ENCODE data around the gene METTL16. TPM values are rescaled to one million over a fixed set of nuclear protein-coding genes. Genes with fewer than 3 reads are reported as not detected.

The METTL16 gene
- total and polyA plus RNA-seq, 7 donors: 6.5 to 33.2 (median 18.3) TPM

GRCh38 chr17:2484876-2485275 lies 26.8 kb downstream of the METTL16 start:
- Histone ChIP-seq H3K4me3 (no peak overlapping the region), H3K9me3 (no peaks in the 10 kb centered on the region), H3K27me3 (no peaks in the 10 kb centered on the region), H3K4me1 (peaks cover 0 to 40% (median 32%) of the 10 kb centered on the region in 4 donors), H3K27ac (no peak overlapping the region), H3K36me3 (no peaks in the 10 kb centered on the region)
- TF ChIP-seq POLR2A (IDR thresholded peaks at IDR 0.05) (no peak), CTCF (IDR thresholded peaks at IDR 0.05) (no peak), POLR2AphosphoS5 (IDR thresholded peaks at IDR 0.05) (no peak), EP300 (IDR thresholded peaks at IDR 0.05) (no peak)
- no peak for DNase-seq
- intact Hi-C loops (cut with DNase I): loop anchor here (10.0 kb wide), 1 partner anchor 200 kb away; no protein-coding TSS in a partner anchor
- 95 to 97% methylated on average over 8 of the region's 8 CpGs for WGBS, 2 donors

- H3K27me3 ChIP-seq: no peaks in the 10 kb centered on the region
- H3K4me1 ChIP-seq: peaks cover 0 to 37% (median 29%) of the 10 kb centered on the region in 4 donors
- no peaks in the 10 kb centered on the region for H3K9me3 ChIP-seq
- H3K36me3 ChIP-seq: no peaks in the 10 kb centered on the region
- TF ChIP-seq EP300 (IDR thresholded peaks at IDR 0.05) (no peak), POLR2A (IDR thresholded peaks at IDR 0.05) (no peak), CTCF (IDR thresholded peaks at IDR 0.05) (no peak), POLR2AphosphoS5 (IDR thresholded peaks at IDR 0.05) (no peak)
- no peak overlapping the region for H3K27ac ChIP-seq
- intact Hi-C loops (cut with DNase I): loop anchor here (10.0 kb wide), 1 partner anchor 202 kb away; no protein-coding TSS in a partner anchor
- no peak overlapping the region for H3K4me3 ChIP-seq
- 77 to 85% methylated on average over 1 of the region's 1 CpG for WGBS, 2 donors
- DNase-seq: no peak
These were observed 28.6 kb downstream of the METTL16 start for GRCh38 chr17:2483084-2483483.

GRCh38 chr17:2482218-2482617 lies 29.5 kb downstream of the METTL16 start:
- DNase-seq: no peak

GRCh38 chr17:2481760-2482159 lies 29.9 kb downstream of the METTL16 start:
- WGBS, 2 donors: 45 to 48% methylated on average over 2 of the region's 2 CpGs
- Histone ChIP-seq H3K27ac (no peak overlapping the region), H3K9me3 (no peaks in the 10 kb centered on the region), H3K36me3 (peaks cover 0 to 12% (median 4%) of the 10 kb centered on the region in 4 donors), H3K4me1 (peaks cover 0 to 37% (median 29%) of the 10 kb centered on the region in 4 donors), H3K27me3 (no peaks in the 10 kb centered on the region), H3K4me3 (no peak overlapping the region)
- intact Hi-C loops (cut with DNase I): loop anchor here (10.0 kb wide), 1 partner anchor 203 kb away; no protein-coding TSS in a partner anchor
- TF ChIP-seq POLR2AphosphoS5 (IDR thresholded peaks at IDR 0.05): no peak
- no peak for TF ChIP-seq EP300 (IDR thresholded peaks at IDR 0.05)
- TF ChIP-seq POLR2A (IDR thresholded peaks at IDR 0.05): no peak
- TF ChIP-seq CTCF (IDR thresholded peaks at IDR 0.05): no peak
- no peak for DNase-seq

More at GRCh38 chr17:2482218-2482617, 29.5 kb downstream of the METTL16 start:
- H3K9me3 ChIP-seq: no peaks in the 10 kb centered on the region
- H3K36me3 ChIP-seq: peaks cover 0 to 8% (median 2%) of the 10 kb centered on the region in 4 donors
- H3K4me1 ChIP-seq: peaks cover 0 to 37% (median 29%) of the 10 kb centered on the region in 4 donors
- no peak overlapping the region for H3K27ac ChIP-seq
- no peak overlapping the region for H3K4me3 ChIP-seq
- TF ChIP-seq EP300 (IDR thresholded peaks at IDR 0.05): no peak
- TF ChIP-seq POLR2A (IDR thresholded peaks at IDR 0.05): no peak
- TF ChIP-seq CTCF (IDR thresholded peaks at IDR 0.05): no peak
- TF ChIP-seq POLR2AphosphoS5 (IDR thresholded peaks at IDR 0.05): no peak
- intact Hi-C loops (cut with DNase I): loop anchor here (10.0 kb wide), 1 partner anchor 203 kb away; no protein-coding TSS in a partner anchor
- 48 to 52% methylated on average over 7 of the region's 7 CpGs for WGBS, 2 donors
- no peaks in the 10 kb centered on the region for H3K27me3 ChIP-seq

- H3K27ac ChIP-seq: no peak overlapping the region
- peaks cover 0 to 5% (median 3%) of the 10 kb centered on the region in 4 donors for H3K4me1 ChIP-seq
- H3K4me3 ChIP-seq: no peak overlapping the region
- H3K9me3 ChIP-seq: no peaks in the 10 kb centered on the region
- H3K36me3 ChIP-seq: peaks cover 4 to 44% (median 20%) of the 10 kb centered on the region in 4 donors
- TF ChIP-seq POLR2A (IDR thresholded peaks at IDR 0.05): no peak
- no peak for TF ChIP-seq EP300 (IDR thresholded peaks at IDR 0.05)
- TF ChIP-seq CTCF (IDR thresholded peaks at IDR 0.05): no peak
- no peak for TF ChIP-seq POLR2AphosphoS5 (IDR thresholded peaks at IDR 0.05)
- WGBS, 2 donors: 66 to 76% methylated on average over 3 of the region's 3 CpGs
- H3K27me3 ChIP-seq: no peaks in the 10 kb centered on the region
- intact Hi-C loops (cut with DNase I): no loop called here
- DNase-seq: no peak
These were observed 33.2 kb downstream of the METTL16 start for GRCh38 chr17:2478458-2478857.
